HuH-7 (cell line): Measurements from ENCODE around the gene L3HYPDH.
A peak's percentile ranks its signal among the peaks of the same experiment; 100 is the strongest.

ENCODE experiments used
- DNase-seq: peaks from one replicate; pipeline ENCODE4 v3.0.0; 2011; ENCODE audit warnings: low spot score

The L3HYPDH gene

DNA sequence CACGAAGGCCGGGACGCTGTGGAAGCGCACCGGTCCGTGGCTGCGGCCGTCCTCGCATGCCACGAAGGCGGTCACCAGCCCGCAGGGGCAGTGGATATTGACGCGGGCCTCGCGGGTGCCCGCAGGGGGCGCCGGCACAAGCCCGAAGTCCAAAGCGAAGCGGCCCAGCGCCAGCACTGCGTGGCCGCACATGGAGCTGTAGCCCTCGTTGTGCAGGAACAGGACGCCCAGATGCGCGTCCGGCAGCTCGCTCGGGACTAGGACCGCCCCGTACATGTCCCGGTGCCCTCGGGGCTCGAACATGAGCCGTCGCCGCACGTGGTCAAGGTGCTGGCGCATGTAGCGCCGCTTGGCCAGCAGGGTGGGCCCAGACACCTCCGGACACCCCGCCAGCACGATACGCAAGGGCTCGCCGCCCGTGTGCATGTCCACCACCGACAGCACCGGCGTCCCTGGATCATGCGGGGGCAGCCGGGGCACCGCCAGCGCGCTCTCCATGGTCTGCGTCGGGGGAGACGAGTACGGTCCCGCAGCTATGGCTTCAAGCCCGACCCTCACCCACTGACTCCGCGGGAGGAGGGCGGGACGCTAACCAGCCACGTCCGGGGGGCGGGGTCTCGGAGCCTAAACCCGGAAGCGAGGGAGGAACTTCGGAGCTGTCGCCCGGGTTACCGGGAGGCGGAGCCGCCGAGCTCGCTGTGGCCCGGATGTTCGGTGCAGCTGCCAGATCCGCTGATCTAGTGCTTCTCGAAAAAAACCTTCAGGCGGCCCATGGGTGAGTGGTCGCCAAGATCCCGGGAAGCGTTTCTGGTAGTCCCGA, at the start of gene L3HYPDH, which contains the start of gene JKAMP:
TSS of gene L3HYPDH (minus strand) at position 590 of the 820 bp plus-strand sequence. CDS start at position 498, 92 bp downstream.
TSS of gene JKAMP (plus strand) at position 699 of the 820 bp plus-strand sequence. CDS start at position 772, 73 bp downstream.
- DNase-seq, result peak; percentile 95

GRCh38 chr14:59532419-59532818, 48.2 kb upstream of the L3HYPDH start:
- no peak for DNase-seq

DNA sequence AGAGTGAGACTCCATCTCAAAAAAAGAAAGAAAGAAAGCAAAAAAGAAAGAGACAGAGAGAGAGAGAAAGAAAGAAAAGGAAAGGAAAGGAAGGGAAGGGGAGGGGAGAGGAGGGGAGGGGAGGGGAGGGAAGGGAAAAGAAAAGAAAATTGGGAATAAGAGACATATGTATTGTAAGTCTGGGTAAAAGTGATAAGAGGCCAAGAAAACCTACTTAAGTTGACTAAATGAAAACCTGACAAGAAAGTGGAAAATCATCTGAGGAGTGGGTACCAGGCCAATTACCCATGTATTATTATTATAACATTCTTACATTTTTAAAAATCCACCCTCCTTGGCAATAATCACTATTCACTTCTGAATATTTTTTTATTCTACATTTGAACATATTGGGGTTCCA, 46.1 kb upstream of the L3HYPDH start:
- DNase-seq, result no peak

GRCh38 chr14:59529189-59529588, 45.0 kb upstream of the L3HYPDH start:
- DNase-seq, result no peak

DNA sequence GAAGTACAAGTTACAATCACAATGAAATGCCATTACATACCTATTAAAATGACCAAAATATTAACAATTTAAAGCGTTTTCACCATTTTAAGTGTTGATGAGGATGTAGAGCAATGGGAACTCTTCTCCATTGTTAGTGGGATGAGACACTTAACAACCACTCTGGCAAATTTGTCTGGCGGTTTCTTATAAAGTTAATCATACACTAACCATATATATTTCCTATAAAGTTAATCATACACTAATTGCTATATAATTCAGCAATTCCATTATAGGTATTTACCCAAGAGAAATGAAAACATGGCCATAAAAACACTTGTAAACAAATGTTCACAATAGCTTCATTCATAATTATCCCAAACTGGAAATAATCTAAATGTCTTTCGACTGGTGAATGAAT, 36.0 kb upstream of the L3HYPDH start:
- no peak for DNase-seq

DNA sequence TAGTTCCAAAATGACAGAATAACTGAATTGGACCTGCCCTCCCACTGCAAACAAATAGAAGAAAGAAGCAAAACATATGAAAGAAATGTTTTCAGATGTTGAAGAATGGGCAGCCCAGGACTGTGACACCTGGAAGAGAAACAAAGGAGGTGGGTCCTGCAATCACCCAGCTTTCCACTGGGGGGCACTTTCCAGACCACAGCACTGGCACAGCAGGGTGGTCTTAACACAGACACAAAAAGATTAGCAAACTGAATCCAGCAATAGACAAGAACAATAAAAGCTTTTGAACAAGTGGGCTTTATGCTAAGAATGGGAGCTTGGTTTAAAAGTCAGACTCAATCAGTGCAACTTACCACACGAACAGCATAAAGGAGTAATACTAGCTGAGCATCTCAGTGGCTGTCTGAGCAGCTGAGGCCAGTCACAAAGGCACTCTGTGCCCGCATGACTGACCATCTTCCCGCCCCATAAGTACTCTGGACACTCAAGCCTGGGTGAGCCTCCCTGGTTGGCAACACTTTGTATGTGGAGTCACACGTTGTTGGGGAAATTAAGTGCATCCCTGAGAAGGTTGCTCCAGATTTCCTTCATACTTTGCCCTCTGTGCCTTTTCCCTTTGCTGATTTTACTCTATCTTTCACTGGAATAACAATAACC, 27.8 kb upstream of the L3HYPDH start:
- DNase-seq, result peak; percentile 25

GRCh38 chr14:59510966-59511365, 26.8 kb upstream of the L3HYPDH start:
- DNase-seq, result no peak

GRCh38 chr14:59510001-59510400, 25.8 kb upstream of the L3HYPDH start:
- DNase-seq, result no peak

- no peak for DNase-seq
Measured at GRCh38 chr14:59509101-59509500, 24.9 kb upstream of the L3HYPDH start.

- no peak for DNase-seq
Measured at GRCh38 chr14:59507752-59508103, 23.5 kb upstream of the L3HYPDH start.

DNA sequence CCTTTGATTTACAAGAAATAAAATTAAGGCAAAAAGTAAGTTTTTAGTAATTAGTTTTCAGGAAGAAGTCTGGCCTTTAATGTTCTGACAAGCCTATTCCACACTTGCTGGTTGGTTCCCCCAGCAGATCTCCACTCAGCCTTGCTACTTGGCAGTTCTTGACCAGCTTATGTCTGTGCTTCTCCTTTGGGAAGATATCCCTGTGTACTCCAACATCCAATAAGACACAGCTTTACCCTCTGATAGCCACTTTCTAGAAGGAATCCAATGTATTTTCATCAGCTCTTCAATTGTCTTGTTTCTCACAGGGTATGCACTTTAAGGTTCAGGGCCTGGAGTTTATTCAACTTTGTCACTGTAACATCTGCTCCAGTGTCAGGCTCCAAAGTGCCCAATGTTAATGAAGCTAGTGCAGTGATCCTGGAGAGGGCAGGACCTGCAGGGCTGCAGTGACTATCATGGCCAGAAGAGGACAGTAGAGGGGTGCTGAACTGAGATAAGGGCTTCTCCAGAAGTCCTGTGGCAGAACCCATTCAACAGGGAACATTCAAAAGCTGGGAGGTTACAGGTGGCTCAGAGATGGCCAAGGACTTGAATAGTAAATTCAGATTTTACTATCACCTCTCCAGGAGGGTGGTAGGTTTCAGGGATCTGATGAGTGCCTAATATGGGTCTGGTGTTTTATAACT, 23.0 kb upstream of the L3HYPDH start:
- DNase-seq, result peak; percentile 59

DNA sequence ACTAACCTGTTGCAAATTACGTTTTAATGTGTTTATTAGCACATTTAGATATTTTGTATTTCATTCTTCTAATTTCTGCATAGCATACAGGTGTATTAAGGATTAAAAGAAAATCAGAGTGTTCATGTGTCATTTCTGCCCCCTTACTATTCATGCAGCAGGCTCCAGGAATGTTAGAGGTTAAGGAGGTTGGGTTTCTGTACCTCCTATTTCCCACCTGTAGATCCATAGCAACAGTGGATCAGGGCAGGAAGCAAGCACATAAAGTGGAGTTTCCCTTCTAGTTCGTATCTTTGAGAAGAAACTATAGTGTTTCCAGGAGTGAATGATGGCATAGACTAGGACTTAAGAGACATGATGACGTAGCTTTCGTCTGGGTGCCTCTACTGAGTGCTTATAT, 19.0 kb upstream of the L3HYPDH start:
- DNase-seq, result no peak

DNA sequence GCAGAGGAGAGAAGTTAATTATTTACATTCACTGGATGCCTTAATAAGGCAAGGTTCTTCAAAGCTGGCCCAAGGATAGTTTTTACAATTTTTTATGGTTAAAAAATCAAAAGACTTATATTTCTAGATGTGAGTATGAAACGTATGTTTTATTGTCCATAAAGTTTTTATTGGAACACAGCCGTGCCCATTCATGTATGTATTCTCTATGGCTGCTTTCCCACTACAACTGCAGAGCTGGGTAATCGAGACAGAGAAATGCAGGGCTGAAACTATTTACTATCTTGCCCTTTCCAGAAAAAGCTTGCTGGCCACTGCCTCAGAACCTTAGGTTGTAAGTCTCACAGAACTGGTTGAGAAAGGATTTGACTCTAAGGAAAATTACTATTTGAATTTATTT, 16.5 kb upstream of the L3HYPDH start:
- DNase-seq, result no peak

DNA sequence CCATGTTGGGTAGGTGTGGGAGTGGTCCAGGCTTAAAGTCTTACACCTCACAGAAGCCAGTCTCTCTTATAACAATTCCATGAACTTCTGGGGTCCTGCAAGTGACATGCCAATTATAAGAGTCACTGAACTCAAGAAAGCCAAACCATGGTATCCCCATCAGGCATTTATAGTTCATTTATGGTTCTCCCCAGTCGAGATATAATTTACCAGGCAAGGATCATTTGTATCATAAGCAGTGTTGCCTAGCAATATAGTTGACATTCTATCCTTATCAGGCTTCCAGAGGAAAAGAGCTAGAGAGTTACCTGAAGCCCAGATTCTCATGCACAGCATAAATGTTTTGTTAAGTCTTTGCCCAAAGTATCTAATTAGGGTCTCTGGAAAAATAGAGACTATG, 8.2 kb upstream of the L3HYPDH start:
- no peak for DNase-seq

DNA sequence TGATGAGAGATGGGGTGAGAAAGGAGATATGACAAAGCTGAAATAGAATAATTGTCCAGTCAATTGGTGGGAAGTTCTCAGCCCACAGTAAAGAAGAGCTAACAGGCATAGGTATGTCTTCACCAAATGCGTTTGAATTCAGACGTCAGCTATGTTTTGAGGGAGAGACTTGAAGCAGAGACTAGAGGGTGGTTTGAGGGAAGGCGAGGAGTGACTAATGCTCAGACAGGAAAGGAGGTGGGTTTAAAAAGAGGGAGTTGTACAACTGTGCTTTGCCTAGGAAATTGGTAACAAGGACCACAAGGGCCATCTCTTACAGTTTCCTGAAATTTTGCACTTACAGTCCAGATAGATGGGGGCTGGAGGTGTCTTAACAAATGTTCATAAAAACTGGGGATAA, 6.5 kb upstream of the L3HYPDH start:
- DNase-seq, result no peak

DNA sequence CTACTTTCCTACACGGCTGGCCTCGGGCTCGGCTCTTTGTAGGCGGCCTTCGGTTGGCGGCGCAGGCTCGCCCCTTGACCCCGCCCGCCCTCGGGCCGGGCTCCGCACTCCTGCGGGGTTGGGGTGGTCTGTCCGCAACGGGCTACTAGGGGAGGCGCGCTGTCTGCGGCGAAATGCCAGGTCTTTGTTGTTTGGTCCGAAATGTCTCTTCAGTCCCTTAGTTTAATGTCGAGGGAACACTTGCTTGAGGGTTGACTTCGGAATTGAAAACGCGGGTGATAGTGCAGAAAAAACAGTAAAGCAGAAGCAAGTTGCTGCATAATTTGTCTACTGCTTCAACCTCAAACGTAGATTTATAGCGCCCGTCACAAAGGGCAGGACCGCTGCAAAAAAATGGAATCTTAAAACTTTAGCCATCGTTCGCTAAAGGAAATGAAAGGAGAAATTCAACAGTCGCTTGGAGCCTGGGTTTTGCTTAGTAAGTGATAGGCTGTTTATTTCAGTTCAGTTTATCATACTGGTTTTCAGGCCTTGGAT, 499 bp upstream of the L3HYPDH start:
- DNase-seq, result no peak

DNA sequence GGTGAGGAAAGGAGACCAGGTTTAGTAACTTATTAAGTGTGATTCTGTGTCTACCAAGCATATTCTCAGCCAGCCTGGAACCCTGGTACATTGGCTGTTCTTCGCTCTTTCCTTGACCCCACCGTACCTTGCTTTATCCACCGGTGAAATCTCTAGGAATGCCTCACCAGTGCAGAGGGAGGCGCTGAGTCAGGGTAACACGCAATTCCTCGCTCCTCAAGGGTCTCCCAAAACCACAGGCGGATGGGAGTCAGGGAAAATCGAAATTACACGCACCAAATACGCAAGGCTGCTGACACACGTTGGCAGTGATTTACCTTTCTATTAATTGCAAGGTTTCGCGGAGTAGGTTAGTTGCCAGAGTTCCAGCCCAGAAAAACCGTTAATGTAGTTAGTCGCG, 845 bp downstream of the L3HYPDH start:
- DNase-seq, result peak; percentile 44

- DNase-seq, result no peak
Measured at GRCh38 chr14:59482541-59483331, 1.5 kb downstream of the L3HYPDH start.

GRCh38 chr14:59481871-59482540, 2.2 kb downstream of the L3HYPDH start:
- DNase-seq, result no peak

- DNase-seq, result no peak
Measured at GRCh38 chr14:59481407-59481806, 2.8 kb downstream of the L3HYPDH start.

- DNase-seq, result no peak
Measured at GRCh38 chr14:59480166-59480565, 4.0 kb downstream of the L3HYPDH start.
